Small intestine (tissue), 7 donors: ENCODE data around the gene SLC9C1. TPM values are rescaled to one million over a fixed set of nuclear protein-coding genes. Genes with fewer than 3 reads are reported as not detected.
"Not testable (repeated sequence)": the region's sequence is repeated elsewhere in the genome, so short reads cannot be mapped to it uniquely, and the experiment has no call there.

Source experiments
- DNase-seq, 2 donors: peaks; one replicate each; pipeline versions ENCODE4 v3.0.0 to v3.0.0-alpha.2; 2013
- FAIRE-seq: peaks from 2 replicates; lab custom pipeline; 2012; peaks lifted over from hg19 to GRCh38; lab: Jason Lieb, UNC
- H3K27ac ChIP-seq, 3 donors: one replicate each; pipeline ENCODE4 v1.5.1; 2013; ENCODE audit warnings: low read length in 2 of 3, mild to moderate bottlenecking in 2 of 3, control low read depth in 1 of 3, inconsistent platforms in 1 of 3, low read depth in 1 of 3, moderate library complexity in 1 of 3
- H3K27me3 ChIP-seq, 3 donors: one replicate each; pipeline ENCODE4 v1.6.1; 2013; ENCODE audit warnings: low read length in 3 of 3, inconsistent platforms in 1 of 3; ENCODE audit not compliant: control insufficient read depth in 3 of 3, insufficient read depth in 3 of 3
- H3K36me3 ChIP-seq, 3 donors: one replicate each; pipeline ENCODE4 v1.6.1; 2013; ENCODE audit warnings: low read length in 3 of 3, inconsistent platforms in 1 of 3, low read depth in 1 of 3, mild to moderate bottlenecking in 1 of 3, moderate library complexity in 1 of 3; ENCODE audit not compliant: control insufficient read depth in 3 of 3, insufficient read depth in 2 of 3
- H3K4me1 ChIP-seq, 3 donors: one replicate each; pipeline ENCODE4 v1.6.1; 2013; ENCODE audit warnings: low read length in 2 of 3, inconsistent platforms in 1 of 3, low read depth in 1 of 3, mild to moderate bottlenecking in 1 of 3, moderate library complexity in 1 of 3; ENCODE audit not compliant: control insufficient read depth in 3 of 3, insufficient read depth in 2 of 3
- H3K4me3 ChIP-seq, 3 donors: one replicate each; pipeline ENCODE4 v1.5.1; 2013; ENCODE audit warnings: low read length in 3 of 3, control low read depth in 1 of 3, inconsistent platforms in 1 of 3, low read depth in 1 of 3, mild to moderate bottlenecking in 1 of 3, moderate library complexity in 1 of 3
- H3K9me3 ChIP-seq, 2 donors: one replicate each; pipeline ENCODE4 v1.6.1; 2013; ENCODE audit warnings: low read depth in 1 of 2, low read length in 1 of 2; ENCODE audit not compliant: control insufficient read depth in 2 of 2, insufficient read depth in 1 of 2
- WGBS, 3 donors: extraction: QIAGEN DNeasy Blood & Tissue Kit; methylation state at CpG; one replicate each; pipeline ENCODE4 v1.1.7; 2013; 5-methylcytosine and 5-hydroxymethylcytosine counted together
- polyA plus RNA-seq, 4 donors: library from polyadenylated mRNA; stranded (reverse) in 3 of 4; unstranded in 1 of 4; fragments of 200-250 nt in 3 of 4; fragments of 120-200 nt in 1 of 4; gene quantifications; one replicate each; pipeline versions ENCODE4 v1.2.1 to v1.2.3, GENCODE V29; 2013
- donor health status: healthy with polysubstance abuse.
- donor health status: control.
- donor health status: control.
- donor health status: Bipolar disorder and iron deficiency.
- donor health status: healthy.

SLC9C1 gene
- polyA plus RNA-seq, 4 donors, result 0.06 to 0.18 TPM; not detected in 2

- DNase-seq (no peak), FAIRE-seq (no peak)
- Histone ChIP-seq H3K4me3 (no peak overlapping the region), H3K27me3 (no peaks in the 10 kb centered on the region), H3K4me1 (no peaks in the 10 kb centered on the region), H3K36me3 (no peaks in the 10 kb centered on the region), H3K27ac (no peak overlapping the region), H3K9me3 (no peaks in the 10 kb centered on the region)
- 79 to 87% (median 80%) methylated on average over 5 of the region's 5 CpGs for WGBS, 3 donors
These were observed 94.2 kb downstream of the SLC9C1 start for GRCh38 chr3:112199622-112200316.

DNA sequence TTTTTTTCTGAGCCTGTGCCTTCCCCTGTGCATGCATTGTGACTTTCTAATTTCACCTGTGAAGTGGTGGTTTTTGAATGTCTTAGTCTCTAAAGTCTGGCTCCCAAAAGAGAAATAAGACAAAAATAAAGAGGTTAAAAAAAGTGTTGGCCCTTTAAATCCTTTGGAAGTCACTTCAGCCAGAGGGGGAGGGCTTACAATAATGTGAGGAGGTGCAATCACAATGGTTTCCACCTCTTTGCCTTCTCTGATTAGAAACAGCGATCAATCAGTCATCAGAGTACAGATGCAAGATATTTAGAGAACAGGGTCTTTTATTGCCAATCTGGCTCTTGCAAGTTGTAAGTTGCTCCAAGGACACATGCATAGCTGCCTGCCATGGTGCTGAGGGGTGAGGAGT, 96.9 kb downstream of the SLC9C1 start:
- Histone ChIP-seq H3K27ac (no peak overlapping the region), H3K4me1 (no peaks in the 10 kb centered on the region), H3K36me3 (no peaks in the 10 kb centered on the region), H3K9me3 (peaks cover 0 to 15% of the 10 kb centered on the region in 2 donors), H3K4me3 (no peak overlapping the region), H3K27me3 (no peaks in the 10 kb centered on the region)
- 69 to 81% (median 79%) methylated on average over 1 of the region's 1 CpG for WGBS, 3 donors
- no peak for FAIRE-seq
- DNase-seq, result no peak

DNA sequence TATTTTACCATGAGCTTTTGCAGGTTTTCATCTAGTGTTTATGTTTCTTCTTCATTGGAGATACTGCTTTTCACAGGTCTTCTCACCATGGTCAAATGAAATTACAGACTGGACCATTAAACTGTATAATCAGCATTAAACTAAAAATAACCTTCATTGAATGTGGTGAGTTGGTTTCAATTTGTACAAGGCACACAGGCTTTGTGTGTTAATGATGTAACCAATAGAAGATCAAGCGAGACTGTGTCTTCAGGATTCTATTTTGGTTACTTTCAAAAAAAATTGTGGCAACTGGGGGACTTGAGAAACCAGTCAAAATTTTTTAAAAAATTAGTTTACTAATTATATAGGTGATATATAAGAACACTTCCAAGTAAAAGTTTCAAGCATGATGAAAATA, 106.7 kb downstream of the SLC9C1 start:
- Histone ChIP-seq H3K27ac (no peak overlapping the region), H3K27me3 (no peaks in the 10 kb centered on the region), H3K4me3 (no peak overlapping the region), H3K4me1 (no peaks in the 10 kb centered on the region), H3K36me3 (no peaks in the 10 kb centered on the region), H3K9me3 (no peaks in the 10 kb centered on the region)
- no peak for DNase-seq
- 74 to 79% (median 76%) methylated on average over 1 of the region's 1 CpG for WGBS, 3 donors
- FAIRE-seq, result no peak

DNA sequence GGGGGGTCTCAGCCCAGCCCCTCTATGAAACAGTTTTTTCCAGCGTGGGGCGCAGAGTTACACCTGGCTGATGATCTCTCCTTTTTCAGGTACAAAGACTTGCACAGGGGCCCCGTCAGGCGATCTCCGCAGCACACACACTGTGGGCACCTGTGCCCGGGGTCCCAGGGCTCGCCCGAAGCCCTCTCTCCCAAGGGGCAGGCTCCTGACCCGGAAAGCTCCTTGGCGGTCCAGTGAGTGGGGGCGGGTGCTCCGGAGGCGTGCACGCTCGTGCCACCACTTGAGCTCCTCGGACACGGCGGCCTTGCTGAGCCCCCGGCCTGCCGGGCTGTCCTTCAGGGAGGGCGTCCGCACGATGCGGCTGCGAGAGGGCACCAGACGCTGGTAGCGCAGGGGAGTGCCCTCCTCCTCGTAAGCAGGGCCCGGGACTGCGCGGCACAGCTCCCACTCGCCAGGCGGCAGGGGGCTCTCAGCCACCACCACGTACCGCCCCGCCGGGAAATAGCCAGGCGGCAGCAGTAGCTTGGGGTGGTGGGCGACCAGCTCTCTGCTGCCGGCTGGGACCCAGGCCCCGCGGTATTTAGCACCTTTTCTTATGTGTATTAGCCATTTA, 108.5 kb downstream of the SLC9C1 start:
- DNase-seq, result peak in 1 of 2 donors; percentile 13
- WGBS, 3 donors, result 22 to 39% (median 37%) methylated on average over 11 to 37 of the region's 42 CpGs
- not testable (repeated sequence) for H3K4me3 ChIP-seq, H3K9me3 ChIP-seq, H3K4me1 ChIP-seq, H3K27ac ChIP-seq, H3K27me3 ChIP-seq, H3K36me3 ChIP-seq, FAIRE-seq

- Histone ChIP-seq H3K4me3 (no peak overlapping the region), H3K27ac (no peak overlapping the region), H3K4me1 (no peaks in the 10 kb centered on the region), H3K27me3 (no peaks in the 10 kb centered on the region), H3K9me3 (no peaks in the 10 kb centered on the region), H3K36me3 (no peaks in the 10 kb centered on the region)
- DNase-seq, result no peak
- FAIRE-seq, result no peak
- WGBS, 3 donors, result 80 to 90% (median 87%) methylated on average over 6 of the region's 6 CpGs
These were observed 118.4 kb downstream of the SLC9C1 start for GRCh38 chr3:112175646-112176045.

DNA sequence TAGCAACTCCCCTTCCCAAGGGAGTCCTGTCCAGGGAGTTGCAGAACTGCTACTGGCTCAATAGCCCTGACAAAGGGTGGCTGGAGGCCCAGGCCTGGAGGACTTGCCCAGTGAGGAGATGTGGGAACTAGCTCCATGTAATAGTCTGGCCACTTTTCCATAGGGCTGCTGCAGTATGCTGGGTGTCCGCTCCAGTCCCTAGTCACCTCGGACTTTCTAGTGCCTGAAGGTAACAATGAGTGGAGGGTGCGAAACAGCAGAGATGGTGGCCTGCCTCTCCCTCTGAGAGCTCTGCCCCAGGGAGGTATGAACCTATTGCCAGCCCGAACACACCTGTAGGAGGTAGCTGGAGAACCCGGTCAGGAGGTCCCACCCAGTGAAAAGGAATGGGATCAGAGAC, 119.0 kb downstream of the SLC9C1 start:
- 90 to 97% (median 94%) methylated on average over 5 of the region's 5 CpGs for WGBS, 3 donors
- Histone ChIP-seq H3K27me3 (no peaks in the 10 kb centered on the region), H3K4me1 (no peaks in the 10 kb centered on the region), H3K4me3 (no peak overlapping the region), H3K36me3 (no peaks in the 10 kb centered on the region), H3K9me3 (no peaks in the 10 kb centered on the region), H3K27ac (no peak overlapping the region)
- FAIRE-seq (no peak), DNase-seq (no peak)

- Histone ChIP-seq H3K4me3 (no peak overlapping the region), H3K36me3 (no peaks in the 10 kb centered on the region), H3K9me3 (peaks cover 0 to 2% of the 10 kb centered on the region in 2 donors), H3K27ac (no peak overlapping the region), H3K4me1 (no peaks in the 10 kb centered on the region), H3K27me3 (no peaks in the 10 kb centered on the region)
- FAIRE-seq (no peak), DNase-seq (no peak)
- 87 to 92% (median 90%) methylated on average over 3 of the region's 3 CpGs for WGBS, 3 donors
These were observed 122.9 kb downstream of the SLC9C1 start for GRCh38 chr3:112171144-112171543.

DNA sequence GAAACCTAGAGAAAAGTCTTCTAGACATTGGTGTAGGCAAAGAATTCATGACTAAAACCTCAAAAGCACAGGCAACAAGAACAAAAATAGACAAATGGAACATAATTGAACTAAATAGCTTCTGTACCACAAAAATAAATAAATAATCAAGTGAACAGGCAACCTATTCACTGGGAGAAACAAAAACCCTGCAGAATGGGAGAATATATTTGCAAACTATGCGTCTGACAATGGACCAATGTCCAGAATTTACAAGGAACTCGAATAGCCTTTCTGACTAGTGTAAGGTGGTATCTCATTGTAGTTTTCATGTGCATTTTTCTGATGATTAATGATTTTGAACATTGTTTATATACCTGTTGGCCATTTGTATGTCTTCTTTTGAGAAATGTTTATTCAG, 124.0 kb downstream of the SLC9C1 start:
- 92 to 96% (median 95%) methylated on average over 2 of the region's 2 CpGs for WGBS, 3 donors
- FAIRE-seq, result no peak
- Histone ChIP-seq H3K36me3 (no peaks in the 10 kb centered on the region), H3K4me1 (no peaks in the 10 kb centered on the region), H3K27ac (no peak overlapping the region), H3K27me3 (no peaks in the 10 kb centered on the region), H3K4me3 (no peak overlapping the region), H3K9me3 (peaks cover 0 to 8% of the 10 kb centered on the region in 2 donors)
- no peak for DNase-seq
